Fibroblast of lung (primary cell): Measurements from ENCODE around the gene LUC7L2. TPM values are rescaled to one million over a fixed set of nuclear protein-coding genes. Genes with fewer than 3 reads are reported as not detected.

Experiments
- DNase-seq, 2 donors: peaks; one replicate each; pipeline versions ENCODE4 v3.0.0 to v3.0.0-alpha.2; 2010; ENCODE audit warnings: low read depth in 2 of 2
- H2AFZ ChIP-seq: 2 replicates; pipeline ENCODE4 v1.5.1; 2012; ENCODE audit warnings: low read length, control low read depth, inconsistent platforms
- H3K27ac ChIP-seq: 2 replicates; pipeline ENCODE4 v1.5.1; 2011; ENCODE audit warnings: low read length, control low read depth; ENCODE audit not compliant: insufficient read depth
- H3K27me3 ChIP-seq: 2 replicates; pipeline ENCODE4 v1.5.1; 2011; ENCODE audit warnings: mild to moderate bottlenecking, low read length; ENCODE audit not compliant: control insufficient read depth, insufficient read depth
- H3K36me3 ChIP-seq: 2 replicates; pipeline ENCODE4 v1.5.1; 2011; ENCODE audit warnings: low read length; ENCODE audit not compliant: control insufficient read depth, insufficient read depth
- H3K4me1 ChIP-seq: 2 replicates; pipeline ENCODE4 v1.5.1; 2011; ENCODE audit warnings: low read length; ENCODE audit not compliant: control insufficient read depth, insufficient read depth; ENCODE audit errors: extremely low read depth
- H3K4me2 ChIP-seq: 2 replicates; pipeline ENCODE4 v1.5.1; 2011; ENCODE audit warnings: low read length, control low read depth; ENCODE audit not compliant: insufficient read depth; ENCODE audit errors: extremely low read depth
- H3K4me3 ChIP-seq, 4 experiments: fragments of 200-600 bp in 1 of 4; sonication (generic) in 1 of 4; replicated peaks in 1 of 4; 2 replicates each; pipeline ENCODE4 v1.5.1; 2011 to 2016; ENCODE audit warnings: low read length in 4 of 4, low read depth in 3 of 4, mild to moderate bottlenecking in 3 of 4, control low read depth in 2 of 4, inconsistent platforms in 1 of 4, mixed read lengths in 1 of 4; ENCODE audit not compliant: insufficient read depth in 1 of 4; ENCODE audit errors: control extremely low read depth in 1 of 4
- H3K79me2 ChIP-seq: 2 replicates; pipeline ENCODE4 v1.5.1; 2012; ENCODE audit warnings: mild to moderate bottlenecking, low read length, inconsistent platforms; ENCODE audit not compliant: control insufficient read depth, insufficient read depth
- H3K9ac ChIP-seq: 2 replicates; pipeline ENCODE4 v1.5.1; 2011; ENCODE audit warnings: mild to moderate bottlenecking, low read length, control low read depth; ENCODE audit not compliant: insufficient read depth
- H3K9me3 ChIP-seq: 2 replicates; pipeline ENCODE4 v1.5.1; 2012; ENCODE audit warnings: low read depth, low read length; ENCODE audit not compliant: control insufficient read depth, insufficient read depth
- H4K20me1 ChIP-seq: 2 replicates; pipeline ENCODE4 v1.5.1; 2011; ENCODE audit warnings: low read length; ENCODE audit not compliant: control insufficient read depth, insufficient read depth; ENCODE audit errors: extremely low read depth
- CTCF ChIP-seq, 2 donors: IDR thresholded peaks in 1 of 2; conservative IDR thresholded peaks in 1 of 2; 1 replicate in 1 of 2; 2 replicates in 1 of 2; pipeline ENCODE4 v1.5.1; 2011 to 2012; ENCODE audit warnings: low read length in 2 of 2, control low read depth in 1 of 2, inconsistent platforms in 1 of 2, low read depth in 1 of 2, mild to moderate bottlenecking in 1 of 2
- EZH2 ChIP-seq: IDR thresholded peaks from 2 replicates; pipeline ENCODE4 v1.5.1; 2012; ENCODE audit warnings: low read length, control low read depth, mild to moderate bottlenecking; ENCODE audit errors: missing control alignments
- polyA plus RNA-seq, 2 donors: library from polyadenylated mRNA; depleted of rRNA in 1 of 2; stranded (reverse) in 1 of 2; unstranded in 1 of 2; fragments of >200 nt; gene quantifications; 2 replicates each; pipeline ENCODE4 v1.2.1, GENCODE V29; 2011 to 2012; ENCODE audit warnings: missing spikeins in 1 of 2
- total RNA-seq: library from RNA; depleted of rRNA; stranded (reverse); fragments of >200 nt; gene quantifications from 2 replicates; pipeline ENCODE4 v1.2.1, GENCODE V29; 2014

LUC7L2 gene
- total and polyA plus RNA-seq, 2 donors (not counting 1 experiment from before 2014, with no cell fraction given), result 38.5 to 48.7 TPM

GRCh38 chr7:139436806-139437205, 77.1 kb downstream of the LUC7L2 start:
- TF ChIP-seq EZH2 (no peak), CTCF (conservative IDR thresholded peaks at IDR 0.05 in 1 of 2, IDR thresholded peaks at IDR 0.05 in 1 of 2; ENCODE audit: low read depth in 1 of 2, low read length in 2 of 2) (no peak)
- DNase-seq, result no peak
- no peak overlapping the region for H3K9ac ChIP-seq
- H3K27ac ChIP-seq, result no peak overlapping the region
- H3K36me3 ChIP-seq, result no peaks in the 10 kb centered on the region
- no peaks in the 10 kb centered on the region for H4K20me1 ChIP-seq
- no peaks in the 10 kb centered on the region for H3K27me3 ChIP-seq
- peaks cover 3% of the 10 kb centered on the region for H3K4me1 ChIP-seq
- no peak overlapping the region for H2AFZ ChIP-seq
- H3K79me2 ChIP-seq, result no peaks in the 10 kb centered on the region
- H3K9me3 ChIP-seq, result no peaks in the 10 kb centered on the region
- H3K4me2 ChIP-seq, result no peak overlapping the region
- no peak overlapping the region for H3K4me3 ChIP-seq

- H3K4me1 ChIP-seq, result no peaks in the 10 kb centered on the region
- no peak for DNase-seq
- no peaks in the 10 kb centered on the region for H3K27me3 ChIP-seq
- H3K79me2 ChIP-seq, result no peaks in the 10 kb centered on the region
- no peak for TF ChIP-seq CTCF (conservative IDR thresholded peaks at IDR 0.05 in 1 of 2, IDR thresholded peaks at IDR 0.05 in 1 of 2; ENCODE audit: low read depth in 1 of 2, low read length in 2 of 2)
- no peak for TF ChIP-seq EZH2
- no peak overlapping the region for H3K4me3 ChIP-seq
- H3K9ac ChIP-seq, result no peak overlapping the region
- H3K4me2 ChIP-seq, result no peak overlapping the region
- H3K36me3 ChIP-seq, result no peaks in the 10 kb centered on the region
- no peaks in the 10 kb centered on the region for H3K9me3 ChIP-seq
- no peaks in the 10 kb centered on the region for H4K20me1 ChIP-seq
- no peak overlapping the region for H3K27ac ChIP-seq
- H2AFZ ChIP-seq, result no peak overlapping the region
Observed at GRCh38 chr7:139439375-139439774, 79.7 kb downstream of the LUC7L2 start.

- H3K27ac ChIP-seq, result no peak overlapping the region
- H3K36me3 ChIP-seq, result no peaks in the 10 kb centered on the region
- no peak overlapping the region for H3K9ac ChIP-seq
- H3K27me3 ChIP-seq, result no peaks in the 10 kb centered on the region
- H3K79me2 ChIP-seq, result no peaks in the 10 kb centered on the region
- H3K4me1 ChIP-seq, result no peaks in the 10 kb centered on the region
- no peak for TF ChIP-seq CTCF (conservative IDR thresholded peaks at IDR 0.05 in 1 of 2, IDR thresholded peaks at IDR 0.05 in 1 of 2; ENCODE audit: low read depth in 1 of 2, low read length in 2 of 2)
- no peak for TF ChIP-seq EZH2
- no peak overlapping the region for H3K4me2 ChIP-seq
- no peak overlapping the region for H3K4me3 ChIP-seq
- no peak for DNase-seq
- H4K20me1 ChIP-seq, result no peaks in the 10 kb centered on the region
- H3K9me3 ChIP-seq, result no peaks in the 10 kb centered on the region
- H2AFZ ChIP-seq, result no peak overlapping the region
Observed at GRCh38 chr7:139441961-139442360, 82.3 kb downstream of the LUC7L2 start.
